Right cardiac atrium (tissue), 5 donors: ENCODE measurements around the gene NUCB1. TPM values are rescaled to one million over a fixed set of nuclear protein-coding genes. Genes with fewer than 3 reads are reported as not detected.
"Not testable (repeated sequence)": the region's sequence is repeated elsewhere in the genome, so short reads cannot be mapped to it uniquely, and the experiment has no call there.

Experiments
- ATAC-seq, 2 donors: fragments of 200-7000 bp; cut with Tn5 transposase; one replicate each; pipeline versions ENCODE4 v1.8.0 to v1.9.1; 2020; ENCODE audit warnings: moderate library complexity in 2 of 2, mild to moderate bottlenecking in 1 of 2
- DNase-seq, 3 donors: peaks; one replicate each; pipeline ENCODE4 v3.0.0-alpha.2; 2020
- H3K27ac ChIP-seq: one replicate; pipeline ENCODE4 v1.5.1; 2013; ENCODE audit warnings: mild to moderate bottlenecking, low read length, control low read depth, moderate library complexity
- H3K27me3 ChIP-seq: one replicate; pipeline ENCODE4 v1.6.1; 2013; ENCODE audit not compliant: control insufficient read depth, insufficient read depth
- H3K4me1 ChIP-seq: one replicate; pipeline ENCODE4 v1.6.1; 2013; ENCODE audit warnings: low read length; ENCODE audit not compliant: control insufficient read depth, insufficient read depth
- H3K4me3 ChIP-seq: one replicate; pipeline ENCODE4 v1.5.1; 2013; ENCODE audit warnings: low read length, control low read depth
- H3K9me3 ChIP-seq: one replicate; pipeline ENCODE4 v1.6.1; 2013; ENCODE audit warnings: low read length; ENCODE audit not compliant: control insufficient read depth
- WGBS: extraction: QIAGEN DNeasy Blood & Tissue Kit; methylation state at CpG from one replicate; pipeline ENCODE4 v1.1.7; 2013; 5-methylcytosine and 5-hydroxymethylcytosine counted together
- intact Hi-C, 4 donors: fragments of 100-400 bp; cut with DNase I; formaldehyde crosslinking; loops; one replicate each; pipeline versions ENCODE4 v1.11.0 to v1.14.0; 2022 to 2023
- polyA plus RNA-seq: library from polyadenylated mRNA; stranded (reverse); fragments of 200-250 nt; gene quantifications from one replicate; pipeline ENCODE4 v1.2.3, GENCODE V29; 2013
- total RNA-seq, 4 donors: library from RNA; stranded (reverse); fragmentation: NEBNext Ultra II Directional; extraction: Animal tissue kit (Norgen Biotek cat#: 25700); gene quantifications; one replicate each; pipeline ENCODE4 v1.2.1, GENCODE V29; 2021
- donor health status: healthy with polysubstance abuse.
- donor health status: DM: no; HTN: yes; CAD: no.
- donor health status: DM: no; HTN: no; CAD: no.
- donor health status: DM: no; HTN: yes; CAD: no; lungs with severe emphysema.
- donor health status: DM: yes; HTN: yes; CAD: no.

NUCB1 gene
- total and polyA plus RNA-seq, 5 donors = 213 to 327 (median 303) TPM

- WGBS = 37% methylated on average over 14 of the region's 14 CpGs
Observed at GRCh38 chr19:48867123-48867745, 32.9 kb upstream of the NUCB1 start.

DNA sequence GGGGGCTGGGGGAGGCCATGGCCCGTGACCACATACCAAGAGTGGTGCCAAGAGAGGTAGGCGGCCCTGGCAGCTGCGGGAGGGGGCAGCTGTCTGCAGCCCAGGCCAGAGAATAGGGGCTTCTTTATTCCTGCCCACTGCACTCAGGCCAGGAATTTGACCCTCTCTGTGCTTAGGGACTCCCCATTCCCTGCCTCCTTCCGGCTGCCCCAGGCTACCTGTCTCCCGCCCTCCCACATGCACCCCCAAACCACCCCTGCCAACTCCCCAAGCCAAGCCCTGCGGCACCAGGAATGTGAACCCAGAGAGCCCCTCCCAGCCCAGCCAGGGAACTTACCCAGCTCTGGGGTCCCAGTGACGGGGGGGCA lies 32.4 kb upstream of the NUCB1 start:
- intact Hi-C loops = no loop called here
- Histone ChIP-seq H3K27ac (peak overlapping the region; percentile 57), H3K4me1 (peaks cover 5% of the 10 kb centered on the region), H3K9me3 (no peaks in the 10 kb centered on the region), H3K27me3 (no peaks in the 10 kb centered on the region), H3K4me3 (peak overlapping the region; percentile 8)
- DNase-seq = peak in 2 of 3 donors; percentile 66 to 67
- ATAC-seq = no peak
- WGBS = 41% methylated on average over 7 of the region's 7 CpGs

More at GRCh38 chr19:48867123-48867745, 32.9 kb upstream of the NUCB1 start:
- H3K4me3 ChIP-seq = peak overlapping the region; percentile 8
- no peaks in the 10 kb centered on the region for H3K9me3 ChIP-seq
- ATAC-seq (peak; percentile 3 to 39), DNase-seq (peak in 2 of 3 donors; percentile 54 to 63)
- no peaks in the 10 kb centered on the region for H3K27me3 ChIP-seq
- intact Hi-C loops = no loop called here
- peaks cover 5% of the 10 kb centered on the region for H3K4me1 ChIP-seq
- H3K27ac ChIP-seq = peak overlapping the region; percentile 57

GRCh38 chr19:48868114-48868886 lies 31.8 kb upstream of the NUCB1 start, which contains the start of gene PLEKHA4:
PLEKHA4 (minus strand) TSS chr19:48868617; CDS start chr19:48867620, 997 bp downstream.
- WGBS = 18% methylated on average over 11 of the region's 11 CpGs
- Histone ChIP-seq H3K4me1 (peaks cover 5% of the 10 kb centered on the region), H3K9me3 (no peaks in the 10 kb centered on the region), H3K27me3 (no peaks in the 10 kb centered on the region), H3K4me3 (peak within 1 kb of the TSS; percentile 8), H3K27ac (peak within 1 kb of the TSS; percentile 57)
- peak; percentile 40 to 48 for ATAC-seq
- intact Hi-C loops = no loop called here
- DNase-seq = peak; percentile 89 to 93 (median 93)

GRCh38 chr19:48870048-48870447 lies 30.1 kb upstream of the NUCB1 start:
- Histone ChIP-seq H3K4me3 (no peak overlapping the region), H3K9me3 (no peaks in the 10 kb centered on the region), H3K4me1 (peaks cover 5% of the 10 kb centered on the region), H3K27me3 (no peaks in the 10 kb centered on the region), H3K27ac (no peak overlapping the region)
- 95% methylated on average over 9 of the region's 9 CpGs for WGBS
- ATAC-seq (no peak), DNase-seq (no peak)
- intact Hi-C loops = loop anchor here in 1 of 4 donors (10.0 kb wide), 1 partner anchor 95 kb away; the partner anchor contains the start of gene FTL

- ATAC-seq, DNase-seq, H3K27me3 ChIP-seq, H3K4me3 ChIP-seq, H3K4me1 ChIP-seq, H3K27ac ChIP-seq, H3K9me3 ChIP-seq: not testable (repeated sequence)
- 84% methylated on average over 24 of the region's 31 CpGs for WGBS
- intact Hi-C loops = loop anchor here in 1 of 4 donors (10.0 kb wide), 1 partner anchor 93 kb away; the partner anchor contains the start of gene FTL
Observed at GRCh38 chr19:48871471-48872181, 28.5 kb upstream of the NUCB1 start.

DNA sequence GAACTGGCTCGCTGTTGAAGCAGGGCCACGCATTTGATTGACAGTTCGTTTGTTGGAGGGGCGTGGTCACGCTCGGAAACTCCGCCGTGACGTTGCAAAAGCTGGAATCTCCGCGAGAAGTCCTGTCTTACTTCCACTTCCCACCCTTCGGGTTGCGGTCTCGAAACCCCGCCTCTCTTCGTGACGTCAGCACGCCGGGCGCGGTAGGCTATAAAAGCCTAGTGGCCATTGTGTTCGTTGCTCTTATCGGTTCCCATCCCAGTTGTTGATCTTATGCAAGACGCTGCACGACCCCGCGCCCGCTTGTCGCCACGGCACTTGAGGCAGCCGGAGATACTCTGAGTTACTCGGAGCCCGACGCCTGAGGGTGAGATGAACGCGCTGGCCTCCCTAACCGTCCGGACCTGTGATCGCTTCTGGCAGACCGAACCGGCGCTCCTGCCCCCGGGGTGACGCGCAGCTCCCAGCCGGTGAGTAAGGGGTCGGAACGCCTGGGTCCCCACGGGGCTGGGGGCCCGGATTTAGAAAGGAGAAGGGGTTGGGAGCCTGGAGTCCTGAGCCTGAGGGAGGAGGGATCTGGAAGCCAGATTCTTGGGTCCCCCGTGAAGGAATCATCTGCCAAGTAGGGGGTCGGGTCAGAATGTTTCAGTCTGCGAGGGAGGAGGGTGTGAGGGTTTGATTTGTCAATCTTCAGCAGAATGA lies 27.8 kb upstream of the NUCB1 start, which contains the start of gene PPP1R15A:
Gene PPP1R15A (plus strand): TSS at position 240 of the 702 bp plus-strand sequence. CDS start 813 bp downstream, outside the sequence.
- DNase-seq (peak; percentile 97 to 99 (median 99)), ATAC-seq (peak; percentile 72 to 80)
- no peaks in the 10 kb centered on the region for H3K4me1 ChIP-seq
- H3K27ac ChIP-seq = peak within 1 kb of the TSS; percentile 98
- intact Hi-C loops = loop anchor here in 1 of 4 donors (10.0 kb wide), 1 partner anchor 92 kb away; the partner anchor contains the start of gene FTL
- H3K9me3 ChIP-seq = no peaks in the 10 kb centered on the region
- under 1% methylated on average over 53 of the region's 53 CpGs for WGBS
- H3K4me3 ChIP-seq = peak within 1 kb of the TSS; percentile 71
- H3K27me3 ChIP-seq = no peaks in the 10 kb centered on the region

GRCh38 chr19:48872884-48873475 lies 27.1 kb upstream of the NUCB1 start:
- ATAC-seq (peak; percentile 77 to 79), DNase-seq (peak; percentile 89 to 94 (median 90))
- 2% methylated on average over 14 of the region's 14 CpGs for WGBS
- H3K27me3 ChIP-seq = no peaks in the 10 kb centered on the region
- H3K4me1 ChIP-seq = no peaks in the 10 kb centered on the region
- H3K9me3 ChIP-seq = no peaks in the 10 kb centered on the region
- H3K4me3 ChIP-seq = peak overlapping the region; percentile 71
- H3K27ac ChIP-seq = peak overlapping the region; percentile 98
- intact Hi-C loops = loop anchor here in 1 of 4 donors (10.0 kb wide), 1 partner anchor 92 kb away; the partner anchor contains the start of gene FTL

- Histone ChIP-seq H3K4me3 (peak overlapping the region; percentile 71), H3K27me3 (no peaks in the 10 kb centered on the region), H3K4me1 (no peaks in the 10 kb centered on the region), H3K9me3 (no peaks in the 10 kb centered on the region), H3K27ac (peak overlapping the region; percentile 98)
- intact Hi-C loops = loop anchor here in 1 of 4 donors (10.0 kb wide), 1 partner anchor 91 kb away; the partner anchor contains the start of gene FTL
- 13% methylated on average over 14 of the region's 14 CpGs for WGBS
- ATAC-seq = peak in 1 of 2 donors; percentile 0
- peak in 1 of 3 donors; percentile 65 for DNase-seq
Observed at GRCh38 chr19:48873476-48874302, 26.4 kb upstream of the NUCB1 start.
